ENCODE results near the gene OSBPL6.

OSBPL6 gene

GRCh38 chr2:178359192-178359912 is 165.0 kb downstream of the OSBPL6 start:
- no peak for DNase-seq (ENCODE audit: low spot score)

GRCh38 chr2:178361588-178361987 is 167.3 kb downstream of the OSBPL6 start:
- DNase-seq (ENCODE audit: low spot score): no peak

GRCh38 chr2:178363252-178363651 is 168.9 kb downstream of the OSBPL6 start:
- DNase-seq (ENCODE audit: low spot score): no peak

GRCh38 chr2:178365116-178365515 is 170.8 kb downstream of the OSBPL6 start:
- no peak for DNase-seq (ENCODE audit: low spot score)

GRCh38 chr2:178366412-178366811 is 172.1 kb downstream of the OSBPL6 start:
- DNase-seq (ENCODE audit: low spot score): no peak

GRCh38 chr2:178367344-178367743 is 173.0 kb downstream of the OSBPL6 start:
- no peak for DNase-seq (ENCODE audit: low spot score)

- DNase-seq (ENCODE audit: low spot score): no peak
These were observed 180.6 kb downstream of the OSBPL6 start for GRCh38 chr2:178374865-178375264.

- DNase-seq (ENCODE audit: low spot score): no peak
These were observed 182.7 kb downstream of the OSBPL6 start for GRCh38 chr2:178377046-178377445.

- DNase-seq (ENCODE audit: low spot score): no peak
These were observed 185.1 kb downstream of the OSBPL6 start for GRCh38 chr2:178379162-178380004.

GRCh38 chr2:178380763-178381162 is 186.5 kb downstream of the OSBPL6 start:
- no peak for DNase-seq (ENCODE audit: low spot score)

- no peak for DNase-seq (ENCODE audit: low spot score)
These were observed 189.4 kb downstream of the OSBPL6 start for GRCh38 chr2:178383718-178384117.

- no peak for DNase-seq (ENCODE audit: low spot score)
These were observed 191.4 kb downstream of the OSBPL6 start for GRCh38 chr2:178385595-178386148.

GRCh38 chr2:178386986-178387597 is 192.8 kb downstream of the OSBPL6 start:
- DNase-seq (ENCODE audit: low spot score): no peak

GRCh38 chr2:178388287-178388686 is 194.0 kb downstream of the OSBPL6 start:
- DNase-seq (ENCODE audit: low spot score): no peak

- DNase-seq (ENCODE audit: low spot score): no peak
These were observed 197.4 kb downstream of the OSBPL6 start for GRCh38 chr2:178391701-178392100.

- no peak for DNase-seq (ENCODE audit: low spot score)
These were observed 197.9 kb downstream of the OSBPL6 start for GRCh38 chr2:178392215-178392614.

GRCh38 chr2:178394859-178395258 is 200.5 kb downstream of the OSBPL6 start:
- DNase-seq (ENCODE audit: low spot score): no peak

GRCh38 chr2:178395295-178395694 is 201.0 kb downstream of the OSBPL6 start:
- DNase-seq (ENCODE audit: low spot score): no peak

- DNase-seq (ENCODE audit: low spot score): no peak
These were observed 201.7 kb downstream of the OSBPL6 start for GRCh38 chr2:178395941-178396570.

- DNase-seq (ENCODE audit: low spot score): peak; percentile 59
These were observed 202.8 kb downstream of the OSBPL6 start for GRCh38 chr2:178397002-178397605.

GRCh38 chr2:178401994-178402437 is 207.7 kb downstream of the OSBPL6 start:
- DNase-seq (ENCODE audit: low spot score): no peak
